ENCODE measurements around the gene PSMB10.

Gene PSMB10

GRCh38 chr16:67969254-67970039 is 32.8 kb upstream of the PSMB10 start:
- TF ChIP-seq, protein P1, sequence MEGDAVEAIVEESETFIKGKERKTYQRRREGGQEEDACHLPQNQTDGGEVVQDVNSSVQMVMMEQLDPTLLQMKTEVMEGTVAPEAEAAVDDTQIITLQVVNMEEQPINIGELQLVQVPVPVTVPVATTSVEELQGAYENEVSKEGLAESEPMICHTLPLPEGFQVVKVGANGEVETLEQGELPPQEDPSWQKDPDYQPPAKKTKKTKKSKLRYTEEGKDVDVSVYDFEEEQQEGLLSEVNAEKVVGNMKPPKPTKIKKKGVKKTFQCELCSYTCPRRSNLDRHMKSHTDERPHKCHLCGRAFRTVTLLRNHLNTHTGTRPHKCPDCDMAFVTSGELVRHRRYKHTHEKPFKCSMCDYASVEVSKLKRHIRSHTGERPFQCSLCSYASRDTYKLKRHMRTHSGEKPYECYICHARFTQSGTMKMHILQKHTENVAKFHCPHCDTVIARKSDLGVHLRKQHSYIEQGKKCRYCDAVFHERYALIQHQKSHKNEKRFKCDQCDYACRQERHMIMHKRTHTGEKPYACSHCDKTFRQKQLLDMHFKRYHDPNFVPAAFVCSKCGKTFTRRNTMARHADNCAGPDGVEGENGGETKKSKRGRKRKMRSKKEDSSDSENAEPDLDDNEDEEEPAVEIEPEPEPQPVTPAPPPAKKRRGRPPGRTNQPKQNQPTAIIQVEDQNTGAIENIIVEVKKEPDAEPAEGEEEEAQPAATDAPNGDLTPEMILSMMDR (conservative IDR thresholded peaks at IDR 0.05; ENCODE audit: low read depth, low read length): no peak
- H3K79me2 ChIP-seq (ENCODE audit: insufficient read depth, low read depth): no peaks in the 10 kb centered on the region
- H3K4me3 ChIP-seq (IDR thresholded peaks at IDR 0.05; ENCODE audit: insufficient read depth, low read depth, low read length): no peak overlapping the region
- H3K27ac ChIP-seq: no peak overlapping the region
- H3K4me2 ChIP-seq: peak overlapping the region; percentile 81
- no peaks in the 10 kb centered on the region for H3K36me3 ChIP-seq (ENCODE audit: insufficient read depth)
- no peaks in the 10 kb centered on the region for H3K27me3 ChIP-seq (ENCODE audit: insufficient read depth, low read depth)
- H3K4me1 ChIP-seq (ENCODE audit: low read depth, poor library complexity, severe bottlenecking): peaks cover 36% of the 10 kb centered on the region
- H4K20me1 ChIP-seq (ENCODE audit: insufficient read depth): no peaks in the 10 kb centered on the region
- H3K9ac ChIP-seq: no peak overlapping the region
- H2AFZ ChIP-seq (ENCODE audit: low read depth): peak overlapping the region; percentile 92

DNA sequence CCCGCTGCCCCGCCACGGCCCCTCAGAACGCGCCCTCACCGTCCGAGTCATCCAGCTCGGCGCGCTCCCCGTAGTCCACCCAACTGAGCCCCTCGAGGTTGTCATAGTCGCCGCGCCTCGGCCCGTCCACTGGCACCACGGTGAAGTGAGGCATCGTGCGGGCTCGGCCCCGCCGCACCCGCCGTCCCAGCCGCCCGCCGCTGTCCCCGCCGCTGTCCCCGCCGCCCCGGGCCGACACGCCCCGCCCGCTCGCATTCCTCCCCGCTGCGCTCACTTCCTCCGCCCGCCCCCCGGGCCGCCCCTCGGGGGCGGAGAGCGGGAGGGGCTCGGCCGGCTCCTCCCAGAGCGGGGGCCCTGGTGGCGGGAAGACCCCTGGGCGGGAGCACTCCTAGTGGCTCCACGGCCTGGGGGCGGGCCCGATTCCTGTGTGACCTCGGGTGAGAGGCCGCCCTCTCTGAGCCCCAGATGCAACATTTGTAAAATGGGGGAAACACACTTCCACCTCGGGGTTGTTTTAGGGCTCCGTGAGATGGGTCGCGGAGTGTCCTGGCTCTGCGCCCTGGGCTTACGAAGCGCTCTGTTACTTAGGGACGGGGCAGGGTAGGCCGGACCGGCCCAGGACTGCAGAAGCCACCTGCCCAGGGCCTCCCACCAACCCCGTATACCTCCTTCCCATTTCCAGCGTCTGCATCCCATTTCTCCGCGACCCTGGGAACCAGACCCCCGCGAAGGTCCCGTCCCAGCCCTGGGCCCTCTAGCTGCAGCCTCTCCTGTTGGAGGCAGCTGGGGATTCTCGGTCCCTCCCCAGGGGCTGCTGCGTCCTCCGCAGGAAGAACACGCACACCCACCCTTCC is 32.0 kb upstream of the PSMB10 start, which contains the start of gene SLC12A4:
Gene SLC12A4 (minus strand): TSS at position 238 of the 854 bp plus-strand sequence. CDS start 84 bp downstream, at position 154.
- TF ChIP-seq, protein P1 (conservative IDR thresholded peaks at IDR 0.05; ENCODE audit: low read depth, low read length): no peak
- peak within 1 kb of the TSS; percentile 69; the same call in 1 of the 2 replicates for H3K9ac ChIP-seq
- no peaks in the 10 kb centered on the region for H3K36me3 ChIP-seq (ENCODE audit: insufficient read depth)
- no peak within 1 kb of the TSS for H3K27ac ChIP-seq
- H3K4me1 ChIP-seq (ENCODE audit: low read depth, poor library complexity, severe bottlenecking): peaks cover 36% of the 10 kb centered on the region
- no peak within 1 kb of the TSS for H3K4me3 ChIP-seq (IDR thresholded peaks at IDR 0.05; ENCODE audit: insufficient read depth, low read depth, low read length)
- H2AFZ ChIP-seq (ENCODE audit: low read depth): peak within 1 kb of the TSS; percentile 92
- H3K79me2 ChIP-seq (ENCODE audit: insufficient read depth, low read depth): no peaks in the 10 kb centered on the region
- H3K4me2 ChIP-seq: peak within 1 kb of the TSS; percentile 81
- H4K20me1 ChIP-seq (ENCODE audit: insufficient read depth): no peaks in the 10 kb centered on the region
- no peaks in the 10 kb centered on the region for H3K27me3 ChIP-seq (ENCODE audit: insufficient read depth, low read depth)

- no peak overlapping the region for H3K27ac ChIP-seq
- H2AFZ ChIP-seq (ENCODE audit: low read depth): peak overlapping the region; percentile 92
Measured at GRCh38 chr16:67967958-67968399, 31.3 kb upstream of the PSMB10 start.

More at GRCh38 chr16:67967958-67968399, 31.3 kb upstream of the PSMB10 start:
- Histone ChIP-seq H3K79me2 (ENCODE audit: insufficient read depth, low read depth) (no peaks in the 10 kb centered on the region), H3K4me3 (IDR thresholded peaks at IDR 0.05; ENCODE audit: insufficient read depth, low read depth, low read length) (no peak overlapping the region), H3K27me3 (ENCODE audit: insufficient read depth, low read depth) (no peaks in the 10 kb centered on the region), H3K9ac (peak overlapping the region; percentile 69; the same call in 1 of the 2 replicates), H4K20me1 (ENCODE audit: insufficient read depth) (no peaks in the 10 kb centered on the region), H3K36me3 (ENCODE audit: insufficient read depth) (no peaks in the 10 kb centered on the region), H3K4me2 (peak overlapping the region; percentile 79), H3K4me1 (ENCODE audit: low read depth, poor library complexity, severe bottlenecking) (peaks cover 42% of the 10 kb centered on the region)
- TF ChIP-seq, protein P1 (conservative IDR thresholded peaks at IDR 0.05; ENCODE audit: low read depth, low read length): no peak
